Ammon's horn (tissue), 1 donor: Measurements from ENCODE around the gene CHAT.

ENCODE experiments used
- DNase-seq: peaks from one replicate; pipeline ENCODE4 v3.0.0-alpha.2; 2016; ENCODE audit warnings: low spot score

The CHAT gene

GRCh38 chr10:49597426-49598163 is 16.2 kb upstream of the CHAT start:
- DNase-seq: no peak

GRCh38 chr10:49598164-49598856 is 15.5 kb upstream of the CHAT start:
- no peak for DNase-seq

- DNase-seq: no peak
Measured at GRCh38 chr10:49598986-49599385, 14.9 kb upstream of the CHAT start.

- DNase-seq: no peak
Measured at GRCh38 chr10:49599546-49599945, 14.3 kb upstream of the CHAT start.

GRCh38 chr10:49600046-49600445 is 13.8 kb upstream of the CHAT start:
- DNase-seq: no peak

GRCh38 chr10:49600781-49601400 is 12.9 kb upstream of the CHAT start:
- DNase-seq: no peak

- DNase-seq: no peak
Measured at GRCh38 chr10:49601857-49602256, 12.0 kb upstream of the CHAT start.

GRCh38 chr10:49602380-49603023 is 11.3 kb upstream of the CHAT start:
- no peak for DNase-seq

- no peak for DNase-seq
Measured at GRCh38 chr10:49605216-49605938, 8.5 kb upstream of the CHAT start.

GRCh38 chr10:49605939-49606509 is 7.8 kb upstream of the CHAT start:
- no peak for DNase-seq

GRCh38 chr10:49606981-49607535 is 6.8 kb upstream of the CHAT start:
- DNase-seq: peak; percentile 14

GRCh38 chr10:49608166-49609005 is 5.5 kb upstream of the CHAT start:
- DNase-seq: no peak

- DNase-seq: no peak
Measured at GRCh38 chr10:49609006-49609282, 4.9 kb upstream of the CHAT start.

GRCh38 chr10:49609283-49610113 is 4.3 kb upstream of the CHAT start:
- DNase-seq: no peak

- no peak for DNase-seq
Measured at GRCh38 chr10:49610114-49610457, 3.8 kb upstream of the CHAT start, which contains the start of gene SLC18A3. Gene SLC18A3, plus strand, starts transcription at chr10:49610310. Its CDS starts 431 bp downstream, at chr10:49610741.

GRCh38 chr10:49610458-49611165 is 3.2 kb upstream of the CHAT start:
- DNase-seq: no peak

GRCh38 chr10:49611166-49611815 is 2.5 kb upstream of the CHAT start:
- no peak for DNase-seq

GRCh38 chr10:49611816-49612512 is 1.9 kb upstream of the CHAT start:
- no peak for DNase-seq
